ENCODE measurements around the gene SFXN4. TPM values are rescaled to one million over a fixed set of nuclear protein-coding genes. Genes with fewer than 3 reads are reported as not detected.
"Not testable (repeated sequence)": the region's sequence is repeated elsewhere in the genome, so short reads cannot be mapped to it uniquely, and the experiment has no call there.

SFXN4 gene
- total and polyA plus RNA-seq, 2 donors (not counting 1 experiment from before 2014, with no cell fraction given) = 10.3 to 17.7 TPM

- no peak for DNase-seq (ENCODE audit: low read depth in 2 of 2)
- Histone ChIP-seq H3K36me3 (ENCODE audit: control insufficient read depth, insufficient read depth, low read length) (peaks cover 2% of the 10 kb centered on the region), H3K27me3 (ENCODE audit: control insufficient read depth, insufficient read depth, low read length) (no peaks in the 10 kb centered on the region), H3K4me1 (ENCODE audit: control insufficient read depth, extremely low read depth, insufficient read depth, low read length) (no peaks in the 10 kb centered on the region), H3K9me3 (ENCODE audit: control insufficient read depth, insufficient read depth, low read depth, low read length) (no peaks in the 10 kb centered on the region), H3K27ac (ENCODE audit: insufficient read depth, low read length) (no peak overlapping the region), H2AFZ (ENCODE audit: low read length) (no peak overlapping the region), H3K9ac (ENCODE audit: insufficient read depth, low read length) (no peak overlapping the region), H3K4me3 (replicated peaks in 1 of 4; ENCODE audit: control extremely low read depth in 1 of 4, insufficient read depth in 1 of 4, low read depth in 3 of 4, low read length in 4 of 4) (no peak overlapping the region), H3K79me2 (ENCODE audit: control insufficient read depth, insufficient read depth, low read length) (no peaks in the 10 kb centered on the region), H4K20me1 (ENCODE audit: control insufficient read depth, extremely low read depth, insufficient read depth, low read length) (no peaks in the 10 kb centered on the region), H3K4me2 (ENCODE audit: extremely low read depth, insufficient read depth, low read length) (no peak overlapping the region)
- TF ChIP-seq EZH2 (IDR thresholded peaks at IDR 0.05; ENCODE audit: low read length, missing control alignments) = no peak
Observed at GRCh38 chr10:119115926-119116325, 49.6 kb downstream of the SFXN4 start.

- H2AFZ ChIP-seq (ENCODE audit: low read length) = no peak overlapping the region
- peaks cover 2% of the 10 kb centered on the region for H3K36me3 ChIP-seq (ENCODE audit: control insufficient read depth, insufficient read depth, low read length)
- no peaks in the 10 kb centered on the region for H3K4me1 ChIP-seq (ENCODE audit: control insufficient read depth, extremely low read depth, insufficient read depth, low read length)
- peak; percentile 70 to 93 for DNase-seq (ENCODE audit: low read depth in 2 of 2)
- no peak overlapping the region for H3K4me2 ChIP-seq (ENCODE audit: extremely low read depth, insufficient read depth, low read length)
- H3K27ac ChIP-seq (ENCODE audit: insufficient read depth, low read length) = peak overlapping the region; percentile 6
- no peak overlapping the region for H3K4me3 ChIP-seq (replicated peaks in 1 of 4; ENCODE audit: control extremely low read depth in 1 of 4, insufficient read depth in 1 of 4, low read depth in 3 of 4, low read length in 4 of 4)
- no peaks in the 10 kb centered on the region for H3K9me3 ChIP-seq (ENCODE audit: control insufficient read depth, insufficient read depth, low read depth, low read length)
- no peaks in the 10 kb centered on the region for H3K79me2 ChIP-seq (ENCODE audit: control insufficient read depth, insufficient read depth, low read length)
- H3K9ac ChIP-seq (ENCODE audit: insufficient read depth, low read length) = no peak overlapping the region
- H4K20me1 ChIP-seq (ENCODE audit: control insufficient read depth, extremely low read depth, insufficient read depth, low read length) = no peaks in the 10 kb centered on the region
- no peaks in the 10 kb centered on the region for H3K27me3 ChIP-seq (ENCODE audit: control insufficient read depth, insufficient read depth, low read length)
- TF ChIP-seq EZH2 (IDR thresholded peaks at IDR 0.05; ENCODE audit: low read length, missing control alignments) (no peak), CTCF (conservative IDR thresholded peaks at IDR 0.05 in 1 of 2, IDR thresholded peaks at IDR 0.05 in 1 of 2; ENCODE audit: low read depth in 1 of 2, low read length in 2 of 2) (no peak)
Observed at GRCh38 chr10:119113751-119114732, 51.5 kb downstream of the SFXN4 start.

GRCh38 chr10:119112056-119112455, 53.5 kb downstream of the SFXN4 start:
- no peaks in the 10 kb centered on the region for H4K20me1 ChIP-seq (ENCODE audit: control insufficient read depth, extremely low read depth, insufficient read depth, low read length)
- no peaks in the 10 kb centered on the region for H3K79me2 ChIP-seq (ENCODE audit: control insufficient read depth, insufficient read depth, low read length)
- no peak overlapping the region for H3K27ac ChIP-seq (ENCODE audit: insufficient read depth, low read length)
- H3K36me3 ChIP-seq (ENCODE audit: control insufficient read depth, insufficient read depth, low read length) = peaks cover 2% of the 10 kb centered on the region
- no peak for TF ChIP-seq EZH2 (IDR thresholded peaks at IDR 0.05; ENCODE audit: low read length, missing control alignments)
- TF ChIP-seq CTCF (conservative IDR thresholded peaks at IDR 0.05 in 1 of 2, IDR thresholded peaks at IDR 0.05 in 1 of 2; ENCODE audit: low read depth in 1 of 2, low read length in 2 of 2) = no peak
- H3K27me3 ChIP-seq (ENCODE audit: control insufficient read depth, insufficient read depth, low read length) = no peaks in the 10 kb centered on the region
- no peak overlapping the region for H2AFZ ChIP-seq (ENCODE audit: low read length)
- no peak overlapping the region for H3K4me3 ChIP-seq (replicated peaks in 1 of 4; ENCODE audit: control extremely low read depth in 1 of 4, insufficient read depth in 1 of 4, low read depth in 3 of 4, low read length in 4 of 4)
- H3K9ac ChIP-seq (ENCODE audit: insufficient read depth, low read length) = no peak overlapping the region
- DNase-seq (ENCODE audit: low read depth in 2 of 2) = peak in 1 of 2 donors; percentile 73
- no peak overlapping the region for H3K4me2 ChIP-seq (ENCODE audit: extremely low read depth, insufficient read depth, low read length)
- H3K9me3 ChIP-seq (ENCODE audit: control insufficient read depth, insufficient read depth, low read depth, low read length) = no peaks in the 10 kb centered on the region
- no peaks in the 10 kb centered on the region for H3K4me1 ChIP-seq (ENCODE audit: control insufficient read depth, extremely low read depth, insufficient read depth, low read length)

- not testable (repeated sequence) for H3K79me2 ChIP-seq (ENCODE audit: control insufficient read depth, insufficient read depth, low read length)
Observed at GRCh38 chr10:119107771-119108170, 57.7 kb downstream of the SFXN4 start.

GRCh38 chr10:119107106-119107505, 58.4 kb downstream of the SFXN4 start:
- H3K9ac ChIP-seq (ENCODE audit: insufficient read depth, low read length); H3K27me3 ChIP-seq (ENCODE audit: control insufficient read depth, insufficient read depth, low read length); H4K20me1 ChIP-seq (ENCODE audit: control insufficient read depth, extremely low read depth, insufficient read depth, low read length); H3K36me3 ChIP-seq (ENCODE audit: control insufficient read depth, insufficient read depth, low read length); H3K4me3 ChIP-seq (replicated peaks in 1 of 4; ENCODE audit: control extremely low read depth in 1 of 4, insufficient read depth in 1 of 4, low read depth in 3 of 4, low read length in 4 of 4); H2AFZ ChIP-seq (ENCODE audit: low read length); H3K27ac ChIP-seq (ENCODE audit: insufficient read depth, low read length); H3K4me2 ChIP-seq (ENCODE audit: extremely low read depth, insufficient read depth, low read length); H3K9me3 ChIP-seq (ENCODE audit: control insufficient read depth, insufficient read depth, low read depth, low read length); H3K79me2 ChIP-seq (ENCODE audit: control insufficient read depth, insufficient read depth, low read length); H3K4me1 ChIP-seq (ENCODE audit: control insufficient read depth, extremely low read depth, insufficient read depth, low read length); DNase-seq (ENCODE audit: low read depth in 2 of 2): not testable (repeated sequence)

More at GRCh38 chr10:119107771-119108170, 57.7 kb downstream of the SFXN4 start:
- H2AFZ ChIP-seq (ENCODE audit: low read length); H3K9ac ChIP-seq (ENCODE audit: insufficient read depth, low read length); H3K9me3 ChIP-seq (ENCODE audit: control insufficient read depth, insufficient read depth, low read depth, low read length); H3K4me3 ChIP-seq (replicated peaks in 1 of 4; ENCODE audit: control extremely low read depth in 1 of 4, insufficient read depth in 1 of 4, low read depth in 3 of 4, low read length in 4 of 4); H4K20me1 ChIP-seq (ENCODE audit: control insufficient read depth, extremely low read depth, insufficient read depth, low read length); H3K27ac ChIP-seq (ENCODE audit: insufficient read depth, low read length); H3K4me1 ChIP-seq (ENCODE audit: control insufficient read depth, extremely low read depth, insufficient read depth, low read length); H3K4me2 ChIP-seq (ENCODE audit: extremely low read depth, insufficient read depth, low read length); H3K27me3 ChIP-seq (ENCODE audit: control insufficient read depth, insufficient read depth, low read length); H3K36me3 ChIP-seq (ENCODE audit: control insufficient read depth, insufficient read depth, low read length); DNase-seq (ENCODE audit: low read depth in 2 of 2): not testable (repeated sequence)
